GM11168 (cell line): Measurements from ENCODE around the gene FRRS1L.

Source experiments
- in situ Hi-C: fragments of 300-500 bp; cut with MboI; formaldehyde crosslinking; loops from one replicate; pipeline ENCODE4 v1.12.0; 2022; ENCODE audit warnings: low sequenced_read_pairs; ENCODE audit not compliant: unreplicated experiment

FRRS1L gene

DNA sequence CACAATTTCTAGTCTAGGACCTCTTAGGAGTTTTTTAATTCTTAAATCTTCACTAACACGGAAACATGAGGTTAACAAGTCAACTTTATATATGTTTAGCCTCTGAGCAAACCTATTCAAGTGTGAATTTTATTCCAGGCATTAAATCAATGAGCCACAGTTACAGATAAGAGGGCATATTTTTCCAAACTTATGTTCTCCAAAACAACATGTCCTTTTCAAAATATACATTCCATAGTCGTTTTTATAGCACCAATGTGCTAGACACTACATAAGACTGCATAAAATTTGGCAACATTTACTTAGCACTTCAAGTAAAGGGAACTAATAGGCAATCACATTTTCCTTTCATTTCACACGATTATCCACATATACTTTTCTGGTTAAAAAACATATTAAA is 53.8 kb downstream of the FRRS1L start:
- in situ Hi-C loops: no loop called here

DNA sequence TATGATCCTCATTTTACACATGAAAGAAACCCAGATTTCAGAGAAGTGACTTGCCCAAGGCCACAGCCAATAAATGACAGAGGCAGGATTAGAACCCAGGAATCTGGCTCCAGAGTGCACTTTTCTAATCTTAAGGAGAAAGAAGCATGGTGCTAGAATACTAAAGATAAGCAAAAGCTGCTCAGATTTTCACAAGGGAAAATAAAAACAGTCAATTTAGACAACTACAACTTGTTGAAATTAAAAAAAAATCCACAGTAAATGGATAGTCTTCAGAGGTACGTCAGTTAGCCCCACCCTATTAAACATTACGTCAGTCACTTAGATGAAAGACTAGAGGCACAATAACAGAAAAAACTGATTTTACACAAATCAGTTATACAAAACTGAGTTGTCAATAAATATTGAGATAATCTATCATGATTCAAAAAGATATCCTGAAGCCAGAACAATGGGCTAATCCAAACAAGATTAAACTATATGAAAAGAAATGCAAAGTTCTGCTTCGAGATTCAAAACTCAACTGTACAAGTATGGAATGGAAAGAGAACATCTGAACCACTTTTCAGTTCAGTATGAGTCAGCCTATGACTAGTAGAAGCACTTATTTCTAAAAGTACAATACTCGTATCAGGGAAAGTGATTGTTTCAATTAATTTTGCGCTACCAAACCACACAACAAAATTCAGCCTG is 56.6 kb downstream of the FRRS1L start:
- in situ Hi-C loops: no loop called here

DNA sequence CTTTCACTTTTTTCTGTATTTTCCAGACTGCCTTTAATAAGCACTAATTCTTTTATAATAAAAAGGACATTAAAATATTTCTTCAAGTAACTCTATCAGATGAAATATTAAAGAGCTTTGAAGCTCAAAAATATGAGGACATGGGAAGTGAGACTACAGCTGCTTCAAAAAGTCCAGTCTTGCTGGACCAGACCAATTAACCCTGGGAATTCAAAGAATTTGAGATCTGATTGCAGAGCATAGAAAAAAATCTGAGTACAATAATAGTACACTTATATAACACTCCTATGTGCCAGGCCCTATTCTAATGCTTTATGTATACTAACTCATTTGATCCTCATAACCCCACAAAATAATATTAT is 57.1 kb downstream of the FRRS1L start:
- in situ Hi-C loops: no loop called here

DNA sequence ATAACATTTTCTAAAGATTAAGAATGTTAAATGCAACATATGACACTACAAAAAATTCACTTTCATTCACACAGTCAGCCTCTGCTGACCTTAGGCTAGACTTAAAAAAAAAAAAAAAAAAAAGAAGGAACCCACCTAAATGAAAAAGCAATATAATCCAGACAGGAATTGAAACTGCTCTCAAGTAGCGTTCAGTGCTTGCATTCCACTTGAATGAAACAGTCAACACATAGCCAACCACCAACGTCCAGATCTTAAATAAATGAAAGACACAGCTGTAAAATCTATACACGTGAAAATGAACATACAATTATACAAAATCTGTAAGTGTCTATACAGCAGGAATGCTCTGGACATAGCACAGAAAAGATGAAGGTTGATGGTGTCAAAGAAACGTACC is 58.7 kb downstream of the FRRS1L start:
- in situ Hi-C loops: no loop called here

DNA sequence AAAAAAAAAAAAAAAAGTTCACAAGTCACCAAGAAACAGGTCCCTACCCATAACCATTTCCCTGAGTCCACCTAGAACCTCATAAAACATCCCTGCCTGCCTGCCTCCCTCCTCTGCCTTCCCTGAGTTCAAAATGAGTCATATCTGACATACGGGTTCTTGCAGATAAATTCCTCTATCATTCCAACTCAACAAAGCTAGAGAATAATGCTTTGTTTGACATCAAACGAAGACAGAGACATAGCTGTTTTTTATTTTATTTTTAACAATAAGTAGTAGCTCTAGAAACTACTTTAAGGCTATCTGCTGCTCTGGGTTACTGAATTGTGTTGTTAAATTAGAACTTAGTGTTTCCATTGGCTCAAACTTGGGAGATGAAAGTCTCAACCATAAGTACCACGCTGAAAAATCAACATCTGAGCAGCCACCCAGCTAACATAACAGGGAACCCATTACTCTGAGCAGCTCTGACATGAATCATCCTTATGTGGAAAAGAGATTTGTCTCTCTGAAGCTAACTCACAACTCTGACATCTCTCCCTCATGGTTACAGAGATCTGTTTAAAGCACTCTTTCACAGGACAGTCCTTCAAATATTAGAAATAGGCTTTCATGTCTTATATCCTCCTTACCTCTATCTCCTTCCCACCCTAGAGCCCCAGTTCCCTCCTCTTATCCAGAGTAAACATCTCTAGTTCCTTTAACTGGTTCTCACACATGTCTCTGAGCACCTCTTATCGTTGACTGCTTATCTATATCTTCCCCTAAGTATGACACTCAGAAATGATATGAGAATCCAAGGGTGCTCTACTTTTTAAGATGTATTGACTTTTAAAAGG is 59.4 kb downstream of the FRRS1L start:
- in situ Hi-C loops: no loop called here

DNA sequence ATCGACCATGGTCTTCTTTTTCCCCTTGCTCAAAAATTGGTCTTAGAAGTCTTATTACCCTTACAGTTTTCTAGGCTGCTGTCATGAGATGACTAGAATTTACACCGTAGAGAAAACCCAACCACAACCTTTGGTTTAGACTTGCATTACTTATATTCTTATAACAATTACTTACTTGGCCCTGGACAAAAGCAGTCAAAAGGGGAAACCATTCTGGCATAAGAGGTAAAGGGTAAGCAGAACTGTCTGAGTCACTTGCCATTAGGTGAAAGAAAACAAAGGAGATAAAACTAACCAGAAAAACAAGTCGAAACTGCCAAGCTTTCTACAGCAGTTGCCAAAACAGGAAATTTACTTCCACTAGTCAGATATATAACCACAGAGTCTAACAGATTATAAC is 65.2 kb downstream of the FRRS1L start:
- in situ Hi-C loops: no loop called here

DNA sequence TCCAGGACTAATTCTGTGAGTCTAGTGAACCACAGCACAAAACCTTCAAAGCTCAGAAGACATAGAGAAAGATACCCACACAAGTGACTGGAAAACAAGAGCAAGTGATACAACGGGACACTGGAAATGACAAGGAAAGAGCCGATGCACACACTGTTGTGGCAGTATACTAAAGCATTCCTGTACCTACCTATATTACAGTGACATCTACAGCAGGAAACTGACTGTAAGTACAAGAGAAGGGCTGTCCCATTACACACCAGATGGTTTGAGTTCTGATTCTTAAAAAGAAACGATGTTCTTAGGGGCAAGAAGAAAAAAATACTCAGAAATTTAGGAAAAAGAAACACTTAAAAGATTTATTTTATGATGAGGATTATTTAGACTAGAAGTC is 65.8 kb downstream of the FRRS1L start:
- in situ Hi-C loops: no loop called here

DNA sequence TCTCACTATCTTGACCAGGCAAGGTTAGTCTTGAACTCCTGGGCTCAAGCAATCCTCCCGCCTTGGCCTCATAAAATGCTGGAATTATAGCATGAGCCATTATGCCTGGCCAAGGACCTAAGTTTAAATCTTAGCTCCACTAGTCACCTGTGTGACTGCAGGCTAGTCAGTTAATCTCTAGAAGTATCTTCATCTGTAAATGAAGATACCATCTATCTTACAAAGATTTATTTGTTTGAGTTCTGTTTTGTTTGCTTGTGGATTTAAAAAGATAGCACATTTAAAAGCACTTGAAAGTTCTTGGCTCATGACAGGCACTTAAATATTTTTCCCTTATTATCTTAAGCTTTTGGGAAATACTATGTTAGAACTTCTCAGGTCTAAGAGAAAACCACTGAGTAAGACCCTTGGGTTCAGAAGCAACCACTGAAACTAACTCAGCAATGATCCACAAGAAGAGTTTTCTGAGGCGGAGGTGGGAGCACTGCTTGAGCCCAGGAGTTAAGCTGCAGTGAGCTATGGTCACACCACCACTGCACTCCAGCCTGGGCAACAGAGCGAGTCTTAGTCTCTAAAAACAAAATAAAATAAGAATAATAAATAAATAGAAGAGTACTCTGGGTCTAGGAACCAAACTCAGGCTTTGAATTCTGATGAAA is 66.4 kb downstream of the FRRS1L start:
- in situ Hi-C loops: no loop called here

DNA sequence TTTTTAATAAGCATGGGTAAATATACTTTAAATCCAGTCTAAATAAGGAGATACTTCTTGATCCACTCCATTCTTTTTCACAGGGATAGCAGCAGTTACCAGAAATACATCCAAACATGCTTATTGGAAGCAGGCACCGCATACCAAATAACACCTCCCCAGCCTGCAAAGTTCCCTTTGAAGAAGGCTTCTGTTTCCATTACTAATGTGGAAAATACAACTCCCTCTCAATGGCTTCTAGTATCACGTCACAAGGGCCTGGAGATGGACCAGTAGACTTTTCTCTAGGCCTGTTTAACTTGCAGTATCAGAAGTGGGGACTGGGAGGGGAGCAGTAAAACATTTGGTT is 68.1 kb downstream of the FRRS1L start:
- in situ Hi-C loops: no loop called here

DNA sequence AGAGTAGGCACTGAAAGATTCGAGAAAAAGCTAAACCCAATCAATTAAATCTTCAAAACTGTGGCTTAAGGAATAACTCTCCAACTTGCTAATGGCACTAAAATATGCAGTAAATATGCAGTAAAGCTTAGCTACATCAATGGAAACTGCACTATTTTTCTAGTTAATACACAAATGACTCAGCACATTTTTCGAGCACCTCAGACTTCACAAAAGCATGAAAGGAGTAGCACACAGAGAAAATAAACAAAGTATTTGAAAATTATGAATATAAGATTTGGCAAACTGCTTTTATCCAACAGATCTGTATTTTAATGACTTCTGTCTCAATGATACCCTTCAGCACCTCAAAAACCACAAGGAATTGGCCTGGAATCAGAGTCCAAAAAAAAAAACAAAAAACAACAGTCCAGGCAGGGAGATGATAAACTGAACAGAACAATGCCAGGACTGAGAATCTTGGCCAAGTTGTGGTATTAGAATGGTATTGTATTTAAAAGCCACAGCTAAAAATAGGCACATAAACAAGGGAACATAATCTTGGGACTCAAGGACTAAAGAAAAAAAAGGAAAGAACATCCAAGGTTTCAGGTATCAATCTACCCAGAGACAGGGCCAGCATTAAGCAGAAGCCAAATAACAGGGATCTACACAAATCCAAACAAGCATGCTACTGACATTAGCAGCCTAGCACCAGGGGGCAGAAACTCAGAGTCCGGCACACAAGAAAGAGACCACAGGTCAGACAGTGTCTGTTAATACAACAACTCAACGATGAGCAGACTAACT is 68.7 kb downstream of the FRRS1L start:
- in situ Hi-C loops: no loop called here

DNA sequence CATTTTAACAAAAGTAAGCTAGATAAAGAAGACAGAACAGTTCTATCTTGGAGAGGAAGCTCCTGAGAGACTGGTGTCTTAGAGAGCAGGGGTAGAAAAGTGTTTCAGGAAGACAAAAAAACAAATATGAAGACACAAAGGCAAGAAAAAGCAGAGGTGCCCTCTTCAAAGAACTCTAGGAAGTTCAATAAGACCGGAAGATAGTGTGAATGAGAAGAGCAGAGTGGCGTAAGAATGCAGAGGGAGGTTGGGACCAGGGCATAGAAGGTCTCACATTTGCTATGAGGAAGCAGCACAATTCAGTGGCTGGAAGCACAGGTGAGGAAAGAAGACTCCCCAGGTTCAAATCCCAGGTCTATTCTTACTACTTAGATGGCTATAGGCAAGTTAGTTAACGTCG is 69.9 kb downstream of the FRRS1L start:
- in situ Hi-C loops: no loop called here

DNA sequence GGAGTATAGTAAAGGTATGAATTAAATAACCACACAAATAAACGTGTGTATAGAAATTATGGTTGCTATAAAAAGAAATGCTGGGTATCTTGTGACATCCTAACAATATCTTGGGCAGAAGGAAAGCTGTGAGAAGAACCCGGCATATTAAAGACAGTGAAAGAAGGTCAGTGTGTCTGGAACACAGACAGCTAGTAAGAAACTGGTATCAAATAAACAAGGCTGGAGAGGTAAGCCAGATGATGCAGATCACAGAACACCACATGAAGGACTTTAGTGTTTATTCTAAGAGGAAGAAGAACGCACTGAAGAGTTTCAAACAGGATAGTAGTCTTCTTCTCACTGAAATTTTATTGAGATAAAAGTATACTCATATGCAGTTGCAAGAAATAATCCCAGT is 71.7 kb downstream of the FRRS1L start:
- in situ Hi-C loops: no loop called here

DNA sequence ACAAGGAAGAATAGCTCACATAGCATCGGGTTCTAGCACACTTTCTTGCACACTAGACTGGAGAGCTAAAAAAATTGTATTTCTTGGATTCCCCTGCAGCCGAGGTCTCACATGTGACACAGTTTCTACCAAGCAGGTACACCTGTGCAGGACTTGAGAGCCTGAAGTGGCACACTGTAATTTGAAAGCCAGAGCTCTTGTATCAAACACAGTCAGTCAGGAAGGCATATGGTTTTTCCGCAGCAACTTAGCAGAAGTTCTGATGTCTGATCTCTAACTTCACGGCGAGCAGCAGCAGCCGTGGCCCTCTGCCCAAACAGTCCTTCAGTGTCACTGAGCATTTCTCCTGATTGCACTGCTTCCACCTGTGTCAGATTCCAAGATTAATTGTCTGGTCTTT is 72.8 kb downstream of the FRRS1L start:
- in situ Hi-C loops: no loop called here

DNA sequence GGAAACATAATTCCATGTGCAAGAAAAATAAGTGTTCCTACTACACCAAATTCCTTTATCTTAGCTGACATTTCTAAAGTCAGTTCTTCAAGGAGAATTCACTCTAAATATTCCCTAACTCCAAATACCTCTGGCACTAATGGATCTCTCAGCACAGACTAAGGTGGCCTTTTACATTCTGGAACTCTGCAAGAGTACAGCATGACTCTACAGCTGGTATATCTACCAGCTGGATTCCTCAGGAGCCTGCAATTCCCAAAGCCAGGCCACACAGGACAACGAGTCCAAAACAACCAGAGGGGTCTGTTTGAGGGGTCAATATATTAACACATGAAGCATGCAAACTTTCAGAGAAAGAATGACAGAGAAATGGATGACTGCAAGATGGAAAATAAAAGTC is 74.5 kb downstream of the FRRS1L start:
- in situ Hi-C loops: no loop called here

DNA sequence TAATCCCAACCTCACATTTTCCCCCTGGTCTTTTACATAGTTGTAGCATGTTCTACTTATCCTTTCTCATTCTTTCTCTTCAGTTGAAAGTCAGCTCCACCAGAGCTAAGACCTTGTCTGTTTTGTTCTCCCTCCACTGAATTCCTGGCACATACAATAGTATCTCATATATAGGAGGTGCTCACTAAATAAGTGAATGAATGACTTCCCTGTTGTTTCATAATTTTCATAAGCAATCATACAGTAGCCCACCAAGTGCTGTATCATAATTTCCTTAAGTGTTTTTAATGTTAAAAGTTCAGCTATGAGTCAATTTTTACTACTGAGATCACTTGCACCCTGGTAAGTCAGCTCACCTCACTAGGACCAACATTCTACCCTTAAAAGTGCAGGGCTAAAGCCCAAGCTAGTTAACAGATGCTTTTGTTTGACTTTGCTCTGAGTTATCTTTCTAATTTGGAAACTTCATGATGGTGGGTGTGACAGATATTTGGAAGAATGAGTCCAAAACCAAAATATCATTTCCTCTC is 74.9 kb downstream of the FRRS1L start:
- in situ Hi-C loops: no loop called here

DNA sequence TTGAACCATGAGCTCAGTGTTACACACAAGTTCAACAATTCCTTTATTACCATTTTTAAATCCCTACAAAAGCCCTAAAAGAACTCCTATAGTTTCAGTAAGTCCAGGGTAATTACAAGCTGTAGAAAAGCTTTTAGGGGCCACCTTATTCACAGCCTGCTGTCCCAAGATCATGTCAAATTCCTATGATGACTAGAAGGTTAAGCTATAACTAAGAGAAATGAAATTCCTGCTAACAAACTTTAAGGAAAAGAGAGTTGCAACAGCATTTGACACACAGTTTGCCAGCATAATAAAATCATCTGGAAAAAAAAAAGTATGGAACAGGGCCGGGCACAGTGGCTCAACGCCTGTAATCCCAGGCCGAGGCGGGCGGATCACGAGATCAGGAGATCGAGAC is 78.8 kb downstream of the FRRS1L start:
- in situ Hi-C loops: no loop called here

DNA sequence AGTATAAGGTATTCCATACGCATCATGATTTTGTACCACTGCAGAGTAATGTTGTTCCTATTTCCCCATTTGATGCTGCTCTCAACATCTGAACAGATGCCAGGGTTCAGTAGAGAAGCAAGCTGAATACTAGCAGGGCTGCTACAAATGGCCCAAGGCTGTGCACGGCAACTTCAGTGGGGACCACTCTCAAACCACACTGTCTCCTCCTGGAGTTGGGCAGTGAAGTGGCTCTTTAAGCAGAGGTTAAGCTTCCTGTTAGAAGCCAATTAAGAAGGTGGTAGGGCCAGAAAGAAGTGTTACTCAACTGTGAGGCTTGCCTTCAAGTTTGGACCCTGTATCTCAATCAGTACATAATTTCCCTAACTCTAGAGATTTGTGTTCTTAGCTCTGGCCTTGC is 79.3 kb downstream of the FRRS1L start:
- in situ Hi-C loops: no loop called here

DNA sequence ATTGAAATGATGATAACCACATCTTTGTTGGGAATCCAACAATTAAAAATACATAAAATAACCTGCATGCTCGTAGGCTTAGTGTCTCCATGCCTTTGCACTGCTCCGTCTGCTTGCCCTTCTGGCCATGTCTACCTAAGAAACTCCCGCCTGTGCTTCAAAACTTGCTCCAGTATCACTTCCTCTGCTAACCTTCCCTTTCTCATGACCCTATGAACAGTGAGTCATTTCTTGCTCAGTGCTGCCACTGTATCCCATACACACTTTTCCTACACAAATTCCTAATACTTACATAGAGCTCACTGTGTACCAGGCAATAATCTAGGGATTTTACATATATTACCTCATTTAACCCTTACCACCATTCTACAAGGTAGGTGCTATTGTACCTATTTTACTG is 80.8 kb downstream of the FRRS1L start:
- in situ Hi-C loops: no loop called here

DNA sequence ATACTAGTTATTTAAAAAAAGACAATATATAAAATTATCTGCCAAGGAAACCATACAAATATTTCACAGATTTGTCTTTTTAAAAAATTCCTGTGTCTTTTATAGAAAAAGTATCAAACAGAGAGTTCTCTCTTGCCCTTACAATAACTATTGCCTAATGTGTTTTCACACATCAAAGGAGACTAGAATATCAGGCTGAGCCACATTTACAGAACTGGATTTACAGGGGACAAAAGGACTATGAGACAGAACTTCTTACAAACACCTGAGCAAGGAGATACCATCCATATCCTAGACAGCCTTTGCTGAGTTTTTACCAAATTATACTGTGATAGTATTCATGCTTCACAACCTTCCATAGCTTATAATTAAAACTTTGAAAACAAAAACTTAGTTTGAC is 81.5 kb downstream of the FRRS1L start:
- in situ Hi-C loops: no loop called here

DNA sequence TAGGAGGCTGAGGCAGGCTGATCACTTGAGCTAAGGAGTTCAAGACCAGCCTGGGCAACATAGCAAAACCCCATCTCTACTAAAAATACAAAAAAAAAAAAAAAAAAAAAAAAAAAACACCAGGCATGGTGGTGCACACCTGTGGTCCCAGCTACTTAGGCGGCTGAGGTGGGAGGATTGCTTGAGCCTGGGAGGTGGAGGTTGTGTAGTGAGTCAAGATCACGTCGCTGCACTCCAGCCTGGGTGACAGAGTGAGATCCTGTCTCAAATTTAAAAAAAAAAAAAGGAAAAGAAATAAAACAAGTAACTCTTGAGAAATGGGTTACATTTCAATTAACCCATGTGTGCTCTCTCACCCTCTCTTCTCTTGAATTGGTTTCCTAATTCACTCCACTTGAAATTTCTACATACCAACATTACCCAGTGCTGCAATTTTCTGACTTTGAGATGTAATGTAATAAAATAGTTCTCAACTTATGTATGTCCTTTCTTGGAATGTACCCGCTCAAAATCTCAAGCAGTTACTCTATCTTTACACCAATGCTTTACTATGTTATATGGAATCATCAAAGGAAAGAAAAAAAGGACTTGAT is 83.1 kb downstream of the FRRS1L start:
- in situ Hi-C loops: no loop called here
